ENCODE measurements around the gene ZFYVE1. TPM values are rescaled to one million over a fixed set of nuclear protein-coding genes. Genes with fewer than 3 reads are reported as not detected.
"Not testable (repeated sequence)": the region's sequence is repeated elsewhere in the genome, so short reads cannot be mapped to it uniquely, and the experiment has no call there.

Gene ZFYVE1
- total RNA-seq, 1 donor from 2014 or later: 18.6 TPM

GRCh38 chr14:73014105-73014504 lies 12.8 kb downstream of the ZFYVE1 start:
- H3K27me3 Mint-ChIP-seq: no peaks in the 10 kb centered on the region
- peaks cover 21% of the 10 kb centered on the region for H3K36me3 Mint-ChIP-seq
- H3K4me3 Mint-ChIP-seq: no peak overlapping the region
- no peak for DNase-seq (ENCODE audit: extremely low spot score, unreplicated experiment)
- H3K9me3 Mint-ChIP-seq: no peaks in the 10 kb centered on the region
- H3K4me1 Mint-ChIP-seq (ENCODE audit: unreplicated experiment): no peaks in the 10 kb centered on the region
- TF ChIP-seq, protein P1, sequence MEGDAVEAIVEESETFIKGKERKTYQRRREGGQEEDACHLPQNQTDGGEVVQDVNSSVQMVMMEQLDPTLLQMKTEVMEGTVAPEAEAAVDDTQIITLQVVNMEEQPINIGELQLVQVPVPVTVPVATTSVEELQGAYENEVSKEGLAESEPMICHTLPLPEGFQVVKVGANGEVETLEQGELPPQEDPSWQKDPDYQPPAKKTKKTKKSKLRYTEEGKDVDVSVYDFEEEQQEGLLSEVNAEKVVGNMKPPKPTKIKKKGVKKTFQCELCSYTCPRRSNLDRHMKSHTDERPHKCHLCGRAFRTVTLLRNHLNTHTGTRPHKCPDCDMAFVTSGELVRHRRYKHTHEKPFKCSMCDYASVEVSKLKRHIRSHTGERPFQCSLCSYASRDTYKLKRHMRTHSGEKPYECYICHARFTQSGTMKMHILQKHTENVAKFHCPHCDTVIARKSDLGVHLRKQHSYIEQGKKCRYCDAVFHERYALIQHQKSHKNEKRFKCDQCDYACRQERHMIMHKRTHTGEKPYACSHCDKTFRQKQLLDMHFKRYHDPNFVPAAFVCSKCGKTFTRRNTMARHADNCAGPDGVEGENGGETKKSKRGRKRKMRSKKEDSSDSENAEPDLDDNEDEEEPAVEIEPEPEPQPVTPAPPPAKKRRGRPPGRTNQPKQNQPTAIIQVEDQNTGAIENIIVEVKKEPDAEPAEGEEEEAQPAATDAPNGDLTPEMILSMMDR (conservative IDR thresholded peaks at IDR 0.05): no peak
- H3K27ac Mint-ChIP-seq: no peak overlapping the region

DNA sequence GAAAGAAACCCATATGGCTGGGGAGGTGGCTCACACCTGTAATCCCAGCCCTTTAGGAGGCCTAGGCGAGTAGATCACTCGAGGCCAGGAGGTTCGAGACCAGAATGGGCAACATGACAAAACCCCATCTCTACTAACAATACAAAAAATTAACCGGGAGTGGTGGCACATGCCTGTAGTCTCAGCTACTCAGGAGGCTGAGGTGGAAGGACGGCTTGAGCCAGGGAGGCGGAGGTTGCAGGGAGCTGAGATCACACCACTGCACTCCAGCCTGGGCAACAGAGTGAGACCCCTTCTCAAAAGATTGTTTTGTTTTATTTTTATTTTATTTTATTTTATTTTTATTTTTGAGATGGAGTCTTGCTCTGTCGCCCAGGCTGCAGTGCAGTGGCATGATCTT lies 15.7 kb downstream of the ZFYVE1 start:
- H3K36me3 Mint-ChIP-seq: peaks cover 19% of the 10 kb centered on the region
- H3K27ac Mint-ChIP-seq; H3K27me3 Mint-ChIP-seq; H3K9me3 Mint-ChIP-seq; H3K4me3 Mint-ChIP-seq; DNase-seq (ENCODE audit: extremely low spot score, unreplicated experiment); H3K4me1 Mint-ChIP-seq (ENCODE audit: unreplicated experiment): not testable (repeated sequence)

DNA sequence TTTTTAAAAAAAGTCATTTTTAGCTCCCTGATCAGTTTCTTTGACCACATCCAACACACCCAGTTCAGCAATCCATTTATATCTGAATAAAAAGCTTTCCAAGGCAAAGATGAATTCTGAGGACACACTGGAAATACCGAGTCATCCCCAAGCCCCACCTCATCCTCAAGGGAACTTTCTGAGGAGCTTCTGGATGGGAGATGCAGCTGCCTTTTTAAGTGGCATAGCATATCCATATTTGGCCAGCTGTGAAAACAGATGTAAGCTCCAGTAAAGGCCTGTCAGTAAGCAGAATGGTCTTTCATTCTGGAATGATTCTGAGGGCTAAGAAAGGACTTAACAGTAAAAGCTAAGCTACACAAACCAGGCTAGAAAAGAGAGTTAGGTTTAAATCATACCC lies 18.4 kb downstream of the ZFYVE1 start:
- Mint-ChIP-seq H3K36me3 (peaks cover 11% of the 10 kb centered on the region), H3K4me1 (ENCODE audit: unreplicated experiment) (no peaks in the 10 kb centered on the region), H3K9me3 (no peaks in the 10 kb centered on the region), H3K4me3 (no peak overlapping the region), H3K27ac (no peak overlapping the region), H3K27me3 (no peaks in the 10 kb centered on the region)
- no peak for DNase-seq (ENCODE audit: extremely low spot score, unreplicated experiment)
- TF ChIP-seq, protein P1 (conservative IDR thresholded peaks at IDR 0.05): no peak

DNA sequence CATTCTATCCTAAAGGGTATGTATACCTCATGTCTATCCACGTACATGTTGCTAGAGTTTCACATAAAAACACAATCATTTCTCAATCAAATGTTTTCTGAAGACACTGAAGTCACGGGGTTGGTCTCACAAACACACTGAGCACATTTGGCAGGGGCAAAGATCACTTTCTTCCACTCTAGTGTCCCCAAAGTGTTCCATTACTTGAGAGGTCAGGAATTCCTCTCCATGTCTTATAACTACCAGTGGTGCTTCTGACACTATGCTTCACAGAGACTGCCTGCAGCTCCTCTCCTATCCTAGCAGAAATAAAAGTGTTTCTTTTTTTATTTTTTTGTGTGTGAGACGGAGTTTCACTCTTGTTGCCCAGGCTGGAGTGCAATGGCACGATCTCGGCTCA lies 19.1 kb downstream of the ZFYVE1 start:
- Mint-ChIP-seq H3K36me3 (peaks cover 8% of the 10 kb centered on the region), H3K4me3 (no peak overlapping the region), H3K27ac (no peak overlapping the region), H3K27me3 (no peaks in the 10 kb centered on the region), H3K9me3 (no peaks in the 10 kb centered on the region), H3K4me1 (ENCODE audit: unreplicated experiment) (no peaks in the 10 kb centered on the region)
- TF ChIP-seq, protein P1 (conservative IDR thresholded peaks at IDR 0.05): no peak
- no peak for DNase-seq (ENCODE audit: extremely low spot score, unreplicated experiment)

DNA sequence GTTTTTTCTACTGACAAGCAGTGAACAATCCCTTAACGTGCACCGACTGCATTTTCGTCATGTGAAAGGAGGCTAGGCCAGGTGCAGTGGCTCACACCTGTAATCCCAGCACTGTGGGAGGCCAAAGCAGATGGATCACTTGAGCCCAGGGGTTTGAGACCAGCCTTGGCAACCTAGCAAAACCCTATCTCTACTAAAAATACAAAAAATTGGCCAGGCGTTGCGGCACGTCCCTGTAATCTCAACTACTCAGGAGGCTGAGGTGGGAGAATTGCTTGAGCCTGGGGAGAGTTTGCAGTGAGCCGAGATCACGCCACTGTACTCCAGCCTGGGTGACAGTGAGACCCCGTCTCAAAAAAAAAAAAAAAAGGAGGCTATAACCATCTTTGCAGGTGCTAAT lies 22.3 kb downstream of the ZFYVE1 start:
- not testable (repeated sequence) for H3K4me3 Mint-ChIP-seq; H3K36me3 Mint-ChIP-seq; H3K27ac Mint-ChIP-seq; H3K27me3 Mint-ChIP-seq; DNase-seq (ENCODE audit: extremely low spot score, unreplicated experiment); H3K9me3 Mint-ChIP-seq; H3K4me1 Mint-ChIP-seq (ENCODE audit: unreplicated experiment)

- TF ChIP-seq, protein P1 (conservative IDR thresholded peaks at IDR 0.05): no peak
These were observed 23.2 kb downstream of the ZFYVE1 start for GRCh38 chr14:73003681-73004080.

GRCh38 chr14:73000073-73000472 lies 26.8 kb downstream of the ZFYVE1 start:
- no peaks in the 10 kb centered on the region for H3K9me3 Mint-ChIP-seq
- no peak overlapping the region for H3K4me3 Mint-ChIP-seq
- no peak overlapping the region for H3K27ac Mint-ChIP-seq
- DNase-seq (ENCODE audit: extremely low spot score, unreplicated experiment): no peak
- no peaks in the 10 kb centered on the region for H3K27me3 Mint-ChIP-seq
- peaks cover 28% of the 10 kb centered on the region for H3K36me3 Mint-ChIP-seq
- TF ChIP-seq, protein P1 (conservative IDR thresholded peaks at IDR 0.05): no peak
- H3K4me1 Mint-ChIP-seq (ENCODE audit: unreplicated experiment): no peaks in the 10 kb centered on the region

More at GRCh38 chr14:73003681-73004080, 23.2 kb downstream of the ZFYVE1 start:
- Mint-ChIP-seq H3K27me3 (no peaks in the 10 kb centered on the region), H3K4me3 (no peak overlapping the region), H3K36me3 (peaks cover 9% of the 10 kb centered on the region), H3K4me1 (ENCODE audit: unreplicated experiment) (no peaks in the 10 kb centered on the region), H3K27ac (no peak overlapping the region), H3K9me3 (no peaks in the 10 kb centered on the region)
- DNase-seq (ENCODE audit: extremely low spot score, unreplicated experiment): no peak
